Ecto neural progenitor cell (in vitro differentiated cells): Measurements from ENCODE around the gene HMGN1.
"Not testable (repeated sequence)": the region's sequence is repeated elsewhere in the genome, so short reads cannot be mapped to it uniquely, and the experiment has no call there.

ENCODE experiments used
- DNase-seq: peaks from one replicate; pipeline ENCODE4 v3.0.0-alpha.2; 2018; ENCODE audit warnings: low spot score

HMGN1 gene

GRCh38 chr21:39348355-39349210, at the start of gene HMGN1:
Gene HMGN1, minus strand, starts transcription at chr21:39349088. Its CDS starts 171 bp downstream, at chr21:39348917.
- peak; percentile 94 for DNase-seq

GRCh38 chr21:39397646-39398385, 48.9 kb upstream of the HMGN1 start:
- no peak for DNase-seq

- no peak for DNase-seq
These were observed 44.1 kb upstream of the HMGN1 start for GRCh38 chr21:39392981-39393380.

- DNase-seq: no peak
These were observed 41.4 kb upstream of the HMGN1 start for GRCh38 chr21:39390212-39390765.

- DNase-seq: no peak
These were observed 39.9 kb upstream of the HMGN1 start for GRCh38 chr21:39388811-39389155.

- DNase-seq: peak; percentile 93
These were observed 39.3 kb upstream of the HMGN1 start for GRCh38 chr21:39388038-39388810.

- DNase-seq: peak; percentile 98
These were observed 38.7 kb upstream of the HMGN1 start for GRCh38 chr21:39387461-39388037.

- no peak for DNase-seq
These were observed 38.0 kb upstream of the HMGN1 start for GRCh38 chr21:39386899-39387298.

GRCh38 chr21:39386194-39386593, 37.3 kb upstream of the HMGN1 start:
- no peak for DNase-seq

- DNase-seq: no peak
These were observed 36.6 kb upstream of the HMGN1 start for GRCh38 chr21:39385299-39386145.

GRCh38 chr21:39384674-39385298, 35.9 kb upstream of the HMGN1 start:
- DNase-seq: no peak

GRCh38 chr21:39382096-39382495, 33.2 kb upstream of the HMGN1 start:
- not testable (repeated sequence) for DNase-seq

GRCh38 chr21:39381009-39381408, 32.1 kb upstream of the HMGN1 start:
- no peak for DNase-seq

GRCh38 chr21:39379986-39380891, 31.4 kb upstream of the HMGN1 start:
- peak; percentile 96 for DNase-seq

- no peak for DNase-seq
These were observed 28.7 kb upstream of the HMGN1 start for GRCh38 chr21:39377444-39378050.

- DNase-seq: no peak
These were observed 26.6 kb upstream of the HMGN1 start for GRCh38 chr21:39375446-39375845.

GRCh38 chr21:39374046-39374445, 25.2 kb upstream of the HMGN1 start:
- no peak for DNase-seq

GRCh38 chr21:39373634-39374033, 24.7 kb upstream of the HMGN1 start:
- no peak for DNase-seq

GRCh38 chr21:39369896-39370288, 21.0 kb upstream of the HMGN1 start:
- DNase-seq: not testable (repeated sequence)
